Amygdala (tissue), 56 donors: Measurements from ENCODE around the gene DNAJC12.
"Not testable (repeated sequence)": the region's sequence is repeated elsewhere in the genome, so short reads cannot be mapped to it uniquely, and the experiment has no call there.

ENCODE experiments used
- DNase-seq, 56 donors: peaks; one replicate each; lab custom pipeline; 2025; lab: John Stamatoyannopoulos, UW

DNAJC12 gene

DNA sequence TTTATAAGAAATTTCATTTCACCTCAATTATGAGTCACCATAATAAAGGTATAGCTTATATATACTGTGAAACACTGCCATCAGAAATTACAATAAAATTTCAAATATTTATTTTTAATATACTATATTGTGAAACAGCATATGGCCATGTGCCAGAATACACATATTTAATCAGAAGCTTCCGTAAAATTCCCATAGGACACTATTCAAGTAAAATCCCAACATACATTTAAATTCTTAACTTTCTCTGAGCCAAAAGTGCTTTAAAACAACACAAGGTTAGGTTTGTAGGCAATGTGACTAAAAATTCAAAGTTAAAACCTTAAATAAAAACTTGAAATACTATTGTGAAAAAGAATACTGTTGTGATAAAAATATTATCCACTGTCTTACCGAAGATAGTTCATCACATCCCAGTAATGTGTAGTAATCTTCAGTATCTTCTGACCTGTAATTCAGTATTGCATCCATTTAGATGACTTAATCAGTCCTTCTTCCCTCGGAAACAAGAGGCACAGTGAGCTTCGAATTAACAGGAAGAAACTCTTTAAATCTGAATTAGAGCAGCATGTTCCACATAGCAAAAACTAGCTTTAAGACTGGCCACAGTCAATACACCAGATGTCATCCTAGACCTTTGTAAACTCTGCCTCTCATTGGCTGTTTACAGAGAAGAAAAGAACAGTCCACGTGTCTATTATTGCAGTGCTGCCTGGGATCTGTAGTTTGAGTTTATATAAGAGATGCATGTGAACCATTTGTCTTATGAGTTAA is at the start of gene DNAJC12:
Gene DNAJC12, minus strand, starts transcription at position 648 of the 774 bp plus-strand sequence. Its CDS starts 177 bp downstream, at position 471.
- peak in 14 of 56 donors; percentile 5 to 81 (median 36) for DNase-seq

DNA sequence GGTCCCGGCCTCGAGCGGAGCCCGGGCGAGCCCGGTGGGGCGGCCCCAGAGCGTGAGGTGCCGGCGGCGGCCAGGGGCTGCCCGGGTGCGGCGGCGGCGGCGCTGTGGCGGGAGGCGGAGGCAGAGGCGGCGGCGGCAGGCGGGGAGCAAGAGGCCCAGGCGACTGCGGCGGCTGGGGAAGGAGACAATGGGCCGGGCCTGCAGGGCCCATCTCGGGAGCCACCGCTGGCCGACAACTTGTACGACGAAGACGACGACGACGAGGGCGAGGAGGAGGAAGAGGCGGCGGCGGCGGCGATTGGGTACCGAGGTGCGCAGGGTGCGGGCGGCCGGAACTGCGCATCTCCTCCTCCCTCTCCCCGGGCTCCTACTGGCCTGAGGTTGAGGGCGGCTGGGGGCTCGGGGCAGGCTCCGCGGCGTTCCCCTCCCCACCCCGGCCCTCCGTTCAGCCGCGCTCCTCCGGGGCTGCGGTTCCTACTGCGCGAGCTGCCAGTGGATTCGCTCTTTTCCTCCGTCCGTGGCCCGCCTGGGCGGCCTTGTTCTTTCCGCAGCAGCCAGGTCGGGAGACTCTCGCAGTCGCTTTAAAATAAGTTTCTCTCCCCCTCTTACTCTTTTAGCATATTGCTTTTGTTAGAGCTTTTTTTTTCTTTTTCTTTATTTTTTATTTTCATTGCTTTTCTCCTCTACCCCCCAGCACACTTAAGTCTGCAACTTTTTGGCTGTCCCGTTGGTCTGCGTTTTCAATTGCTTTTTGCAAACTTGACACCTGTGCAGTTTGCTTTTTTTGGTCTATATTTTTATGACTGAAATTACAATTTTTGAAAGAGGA is 47.1 kb upstream of the DNAJC12 start:
- peak in 55 of 56 donors; percentile 8 to 93 (median 71) for DNase-seq

DNA sequence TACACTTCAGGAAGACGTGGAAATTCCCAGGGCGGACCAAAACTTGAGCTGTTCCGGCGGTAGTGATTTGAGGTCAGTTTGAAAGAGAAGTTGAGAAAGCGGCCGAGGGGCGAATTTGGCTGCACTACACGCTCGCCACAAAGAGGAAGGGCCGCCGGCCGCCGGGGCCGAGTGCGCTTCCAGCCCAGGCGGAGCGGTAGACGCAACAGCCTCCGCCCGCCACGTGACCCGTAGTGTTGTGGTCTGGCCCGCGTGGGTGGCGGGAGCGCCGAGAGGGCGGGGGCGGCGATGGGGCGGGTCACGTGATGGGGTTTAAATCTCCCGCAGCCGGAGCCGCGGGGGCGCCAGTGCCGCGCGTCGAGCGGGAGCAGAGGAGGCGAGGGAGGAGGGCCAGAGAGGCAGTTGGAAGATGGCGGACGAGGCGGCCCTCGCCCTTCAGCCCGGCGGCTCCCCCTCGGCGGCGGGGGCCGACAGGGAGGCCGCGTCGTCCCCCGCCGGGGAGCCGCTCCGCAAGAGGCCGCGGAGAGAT is 46.4 kb upstream of the DNAJC12 start, which contains the start of gene SIRT1:
Gene SIRT1, plus strand, starts transcription at position 344 of the 529 bp plus-strand sequence. Its CDS starts 66 bp downstream, at position 410.
- peak; percentile 69 to 98 (median 92) for DNase-seq

DNA sequence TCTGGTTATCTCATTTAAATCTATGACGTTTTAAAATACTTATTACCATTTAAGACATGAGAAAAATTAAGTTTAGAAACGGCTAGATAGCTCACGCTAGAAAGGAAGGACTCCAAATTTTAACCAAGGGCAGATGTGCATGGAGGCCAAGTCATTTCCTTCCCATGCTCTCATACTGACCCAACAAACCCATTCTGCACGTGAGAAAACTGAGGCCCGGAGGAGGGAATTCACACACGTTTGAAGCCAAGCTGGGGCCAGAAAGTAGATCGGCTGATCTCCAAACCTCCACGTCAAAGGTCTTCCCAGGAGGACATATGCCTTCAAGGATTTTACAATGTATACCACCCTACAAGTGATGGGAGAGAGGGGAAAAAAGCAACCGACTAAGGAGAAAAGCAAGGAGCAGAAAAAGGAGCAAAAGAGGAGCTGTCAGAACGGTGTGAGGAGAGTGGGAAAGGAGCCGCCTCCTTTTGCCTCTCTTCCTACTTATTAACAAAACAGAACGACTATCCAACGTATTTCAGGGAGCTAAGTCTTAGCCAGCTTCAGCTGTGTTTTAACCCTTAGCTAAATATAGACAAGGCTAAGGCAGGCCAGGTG is 45.8 kb upstream of the DNAJC12 start:
- peak in 2 of 56 donors; percentile 20 to 24 for DNase-seq

DNA sequence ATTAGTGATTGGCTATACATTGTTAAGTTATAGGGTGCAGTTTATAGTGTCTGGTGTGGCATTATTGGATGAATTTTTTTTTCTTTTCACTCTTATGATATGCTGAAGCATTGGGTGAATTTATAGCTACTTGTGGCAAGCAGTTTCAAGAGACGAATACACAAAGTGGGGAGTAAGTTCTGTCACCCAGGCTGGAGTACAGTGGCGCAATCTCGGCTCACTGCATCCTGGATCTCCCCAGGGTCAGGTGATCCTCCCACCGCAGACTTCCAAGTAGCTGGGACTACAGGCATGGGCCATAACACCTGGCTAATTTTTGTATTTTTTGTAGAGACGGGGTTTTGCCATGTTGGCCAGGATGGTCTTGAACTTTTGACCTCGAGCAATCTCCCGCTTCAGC is 40.1 kb upstream of the DNAJC12 start:
- DNase-seq = no peak

DNA sequence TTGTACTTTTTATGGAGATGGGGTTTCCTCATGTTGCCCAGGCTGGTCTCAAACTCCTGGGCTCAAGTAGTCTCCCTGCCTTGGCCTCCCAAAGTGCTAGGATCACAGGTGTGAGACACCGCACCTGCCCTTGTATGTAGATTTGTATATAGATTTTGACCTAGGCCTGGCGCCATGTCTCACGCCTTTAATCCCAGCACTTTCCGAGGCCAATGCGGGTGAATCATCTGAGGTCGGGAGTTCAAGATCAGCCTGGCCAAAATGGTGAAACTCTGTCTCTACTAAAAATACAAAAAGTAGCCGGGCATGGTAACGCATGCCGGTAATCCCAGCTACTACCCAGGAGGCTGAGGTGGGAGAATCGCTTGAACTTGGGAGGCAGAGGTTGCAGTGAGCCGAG is 39.4 kb upstream of the DNAJC12 start:
- not testable (repeated sequence) for DNase-seq

DNA sequence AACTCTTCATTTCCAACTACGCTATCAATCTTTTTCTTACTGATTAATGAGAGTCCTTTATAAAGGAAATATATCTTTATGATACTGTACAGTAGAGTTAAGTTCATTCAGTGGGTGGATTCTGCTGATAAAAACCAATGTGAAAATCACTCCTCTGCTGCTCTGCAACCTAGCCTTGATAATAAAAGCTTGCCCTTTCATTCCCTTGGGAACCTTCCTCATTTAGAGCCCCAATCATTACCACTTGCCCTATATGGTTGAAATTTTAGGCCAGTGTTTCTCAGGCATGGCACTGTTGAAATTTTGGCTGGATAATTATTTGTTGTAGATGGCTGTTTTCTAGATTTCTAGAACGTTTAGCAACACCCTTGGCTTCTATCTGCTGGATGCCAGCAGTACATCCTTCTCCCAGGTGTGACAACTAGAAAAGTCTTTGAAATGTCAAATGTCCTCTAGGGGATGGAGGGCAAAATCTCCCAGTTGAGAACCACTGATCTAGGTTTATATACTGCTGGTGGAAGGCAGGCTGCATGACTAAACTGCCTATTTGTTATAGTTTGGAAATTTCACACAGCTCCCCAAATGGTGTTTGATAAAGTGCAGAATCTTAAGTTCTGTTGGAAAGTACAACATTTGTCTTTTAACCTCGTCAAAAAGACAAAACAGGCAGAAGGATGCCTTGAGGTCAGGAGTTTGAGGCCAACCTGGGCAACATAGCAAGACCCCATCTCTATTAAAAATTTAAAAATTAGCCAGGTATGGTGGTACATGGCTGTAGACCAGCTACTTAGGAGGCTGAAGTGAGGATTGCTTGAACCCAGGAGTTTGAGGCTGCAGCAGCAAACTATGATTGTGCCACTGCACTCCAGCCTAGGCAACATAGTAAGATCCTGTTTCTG is 37.6 kb upstream of the DNAJC12 start:
- DNase-seq = no peak

DNA sequence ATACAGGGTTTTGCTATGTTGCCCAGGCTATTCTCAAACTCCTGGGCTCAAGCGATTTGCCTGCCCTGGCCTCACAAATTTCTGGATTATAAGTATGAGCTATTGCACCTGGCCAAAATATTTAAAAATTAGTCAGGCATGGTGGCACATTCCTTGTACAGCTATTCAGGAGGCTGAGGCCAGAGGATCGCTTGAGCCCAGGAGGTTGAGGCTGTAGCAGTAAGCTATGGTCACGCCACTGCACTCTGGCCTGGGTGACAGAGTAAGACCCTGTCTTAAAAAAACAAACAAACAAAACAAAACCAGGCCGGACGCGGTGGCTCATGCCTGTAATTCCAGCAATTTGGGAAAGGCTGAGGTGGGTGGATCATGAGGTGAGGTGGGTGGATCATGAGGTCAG is 32.0 kb upstream of the DNAJC12 start:
- no peak for DNase-seq

DNA sequence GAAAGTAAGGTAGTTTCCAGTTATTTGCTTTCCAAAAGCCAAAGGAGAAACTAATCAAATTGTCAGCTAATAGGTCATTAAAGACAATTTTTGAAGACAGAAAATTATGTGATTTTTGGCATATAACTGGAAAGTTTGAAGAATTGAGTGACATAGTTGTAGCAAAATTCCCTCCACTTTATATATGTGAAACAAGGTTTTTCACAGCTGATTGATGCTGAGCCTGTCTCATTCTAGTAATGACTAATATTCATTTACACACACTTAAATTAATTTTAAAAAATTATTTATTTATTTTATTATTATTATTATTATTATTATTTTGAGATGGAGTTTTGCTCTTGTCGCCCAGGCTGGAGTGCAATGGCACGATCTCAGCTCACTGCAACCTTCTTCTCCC is 30.1 kb upstream of the DNAJC12 start:
- no peak for DNase-seq

DNA sequence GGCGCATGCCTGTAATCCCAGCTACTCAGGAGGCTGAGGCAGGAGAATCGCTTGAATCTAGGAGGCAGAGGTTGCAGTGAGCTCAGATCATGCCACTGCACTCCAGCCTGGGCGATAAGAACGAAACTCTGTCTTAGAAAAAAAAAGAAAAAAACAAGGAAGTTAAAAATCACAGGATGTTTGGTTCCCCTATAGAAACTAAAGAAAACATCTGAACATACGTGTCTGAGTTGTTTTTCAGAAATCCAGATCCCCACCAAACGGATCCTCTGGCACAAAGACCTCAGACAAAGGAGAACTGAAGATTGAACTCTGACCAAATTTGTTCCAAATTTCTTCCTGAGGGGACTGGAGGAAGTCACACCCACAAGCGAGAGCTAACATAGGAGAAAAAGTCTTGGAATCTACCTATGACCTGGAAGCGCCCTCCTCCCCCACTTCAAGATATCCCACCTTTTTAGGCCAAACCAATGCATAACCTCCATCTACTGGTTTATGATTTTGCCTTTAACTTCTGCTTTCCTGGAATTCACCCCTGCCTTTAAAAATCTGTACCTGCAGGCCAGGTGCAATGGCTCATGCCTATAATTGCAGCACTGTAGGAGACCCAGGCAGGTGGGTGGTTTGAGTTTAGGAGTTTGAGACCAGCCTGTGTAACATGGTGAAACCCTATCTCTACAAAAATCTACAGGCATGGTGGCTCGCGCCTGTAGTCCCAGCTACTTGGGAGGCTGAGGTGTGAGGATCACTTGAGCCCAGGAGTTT is 26.8 kb upstream of the DNAJC12 start:
- DNase-seq = no peak

DNA sequence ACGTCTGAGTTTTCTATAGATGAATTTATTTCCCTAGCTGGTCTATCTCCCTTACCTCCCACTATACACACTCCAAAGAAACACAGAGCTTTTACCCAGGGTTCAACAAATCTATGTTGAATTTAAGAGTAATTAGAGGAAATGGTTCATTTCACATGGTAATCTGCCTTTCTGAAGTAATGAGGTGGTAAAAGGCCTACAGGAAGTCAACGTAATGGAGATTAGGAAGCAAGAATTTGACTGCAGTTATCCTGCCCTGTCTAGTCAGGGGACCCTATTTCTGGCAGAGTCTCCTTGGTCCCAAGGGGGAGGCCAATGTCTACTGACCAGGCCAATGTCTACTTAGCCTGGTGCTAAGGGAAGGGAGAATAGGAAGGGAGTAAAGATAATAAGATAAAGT is 25.1 kb upstream of the DNAJC12 start:
- no peak for DNase-seq

DNA sequence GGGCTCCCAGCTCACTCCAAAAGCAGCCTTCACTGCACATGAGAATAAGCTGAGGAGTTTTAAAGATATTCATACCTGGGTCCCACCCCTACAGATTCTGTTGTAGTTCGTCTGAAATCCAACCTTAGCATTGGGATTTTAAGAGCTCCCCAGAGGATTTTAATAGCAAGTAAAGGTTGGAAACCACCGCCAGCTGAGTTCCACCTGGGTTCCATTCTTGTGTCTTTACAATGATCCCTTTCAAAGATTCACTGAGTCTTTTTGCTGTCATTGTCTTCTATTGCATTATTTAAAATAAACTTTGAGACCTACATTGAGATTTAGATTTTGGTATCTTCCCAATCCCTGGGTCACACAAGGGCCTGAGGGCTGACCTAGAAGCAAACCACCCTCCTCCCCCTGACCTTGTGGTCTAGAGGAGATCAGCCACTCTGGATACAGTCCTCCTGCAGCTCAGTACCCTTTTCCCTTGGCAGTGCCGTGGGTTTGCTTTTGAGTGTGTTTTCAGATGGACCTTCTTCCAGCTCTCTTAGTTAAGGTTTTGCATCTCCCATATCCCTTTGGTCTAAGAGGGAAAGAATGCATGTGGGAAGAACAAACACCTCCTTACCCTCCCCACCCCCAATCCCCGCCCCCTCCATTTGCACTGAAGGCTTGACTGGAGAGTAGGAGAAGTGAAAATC is 23.9 kb upstream of the DNAJC12 start:
- no peak for DNase-seq

DNA sequence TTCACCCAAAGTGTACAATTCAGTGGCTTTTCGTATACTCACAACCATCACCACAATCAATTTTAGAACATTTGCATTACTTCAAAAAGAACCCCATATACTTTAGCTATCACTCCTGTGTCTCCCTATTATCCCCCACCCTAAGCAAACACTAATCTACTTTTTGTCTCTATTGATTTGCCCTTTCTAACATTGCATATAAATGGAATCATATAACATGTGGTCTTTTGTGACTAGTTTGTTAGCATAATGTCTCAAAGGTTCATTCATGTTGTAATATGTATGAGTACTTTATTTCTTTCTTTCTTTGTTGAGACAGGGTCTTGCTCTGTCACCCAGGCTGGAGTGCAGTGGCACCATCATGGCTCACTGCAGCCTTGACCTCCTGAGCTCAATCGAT is 21.0 kb upstream of the DNAJC12 start:
- no peak for DNase-seq

DNA sequence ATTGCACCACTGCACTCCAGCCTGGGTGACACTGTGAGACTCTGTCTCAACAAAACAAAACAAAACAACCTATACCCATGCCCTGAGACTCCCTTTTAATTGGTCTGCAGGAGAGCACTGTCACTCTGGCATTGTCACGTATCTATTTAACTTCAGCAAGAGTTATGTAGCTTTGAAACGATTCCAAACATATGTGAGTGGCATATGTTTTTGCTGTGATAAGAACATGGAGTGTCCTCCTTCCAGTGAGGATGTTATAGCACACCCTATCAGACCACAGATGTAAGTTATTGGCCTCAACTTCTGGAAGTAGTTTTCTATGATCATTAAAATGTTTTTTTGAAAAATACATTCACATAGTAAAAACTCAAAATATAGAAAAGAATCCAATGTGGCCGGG is 15.5 kb upstream of the DNAJC12 start:
- DNase-seq = no peak

DNA sequence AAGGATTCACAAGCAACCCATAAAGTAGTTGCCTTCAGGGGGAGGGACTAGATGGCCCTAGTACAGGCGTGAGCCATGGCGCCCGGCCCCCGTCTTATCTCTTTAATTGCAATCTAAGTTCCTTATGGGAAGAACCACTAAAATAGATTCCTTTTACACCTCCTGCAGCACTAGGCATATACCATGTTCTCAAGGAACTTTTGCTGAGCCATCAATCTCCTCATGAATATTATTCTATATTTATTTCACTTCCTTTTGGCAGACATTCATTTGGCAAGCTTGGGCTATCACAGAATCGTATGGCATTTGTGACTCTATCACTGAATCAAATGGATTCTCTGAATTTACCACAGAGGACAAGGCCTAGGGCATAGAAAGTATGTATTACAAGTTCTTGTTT is 14.8 kb upstream of the DNAJC12 start:
- no peak for DNase-seq

DNA sequence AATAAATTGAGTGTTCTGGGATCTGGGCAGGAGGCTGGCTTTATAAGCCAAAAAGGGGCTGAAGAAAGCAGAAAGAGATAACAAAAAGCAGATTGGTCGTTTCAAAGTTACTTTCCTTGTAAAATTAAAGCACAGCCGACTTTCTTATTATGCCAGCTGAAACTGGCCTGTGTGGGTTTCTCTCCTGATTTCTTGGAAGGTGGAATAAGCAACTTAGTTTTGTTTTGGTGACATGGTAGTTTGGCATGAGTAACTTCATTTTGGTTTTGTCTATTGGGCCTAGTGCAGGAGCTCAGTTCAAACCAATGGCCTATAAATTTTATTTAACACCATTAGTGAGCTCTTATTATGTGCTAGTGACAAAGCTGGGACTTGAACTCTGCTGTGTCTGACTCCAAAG is 13.2 kb upstream of the DNAJC12 start:
- no peak for DNase-seq

DNA sequence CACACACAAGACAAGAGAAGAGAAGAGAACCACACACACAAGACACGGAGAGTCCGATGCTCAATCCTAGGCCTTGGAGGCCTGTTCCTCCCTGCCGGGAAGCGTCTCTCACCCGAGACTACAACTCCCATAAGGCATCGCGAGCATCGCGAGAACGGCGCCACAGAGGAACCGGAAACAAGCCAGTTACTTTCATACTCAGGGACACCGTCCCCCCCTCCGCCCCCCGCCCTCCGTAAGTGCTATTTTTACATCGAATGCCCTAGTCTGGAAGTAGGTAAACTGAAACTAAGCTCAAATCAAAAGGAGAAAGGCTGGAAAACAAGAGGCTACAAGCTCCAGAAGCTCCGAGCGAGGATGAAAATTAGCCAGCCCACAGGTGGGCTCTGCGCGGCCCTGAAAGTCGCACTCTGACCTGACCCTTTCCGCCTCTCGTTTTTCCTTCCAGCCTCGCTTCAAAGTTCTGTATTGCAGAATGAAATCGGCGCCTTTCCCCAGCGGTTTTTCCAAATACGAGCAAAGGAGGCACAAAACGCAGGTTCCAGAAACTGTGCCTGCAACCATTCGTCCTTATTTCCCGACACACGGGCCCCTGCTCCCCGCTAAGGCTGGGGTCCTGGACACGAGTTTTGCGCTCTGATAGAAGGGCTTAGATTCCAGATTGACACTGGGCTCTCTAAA is 11.5 kb upstream of the DNAJC12 start:
- peak; percentile 41 to 97 (median 89) for DNase-seq

DNA sequence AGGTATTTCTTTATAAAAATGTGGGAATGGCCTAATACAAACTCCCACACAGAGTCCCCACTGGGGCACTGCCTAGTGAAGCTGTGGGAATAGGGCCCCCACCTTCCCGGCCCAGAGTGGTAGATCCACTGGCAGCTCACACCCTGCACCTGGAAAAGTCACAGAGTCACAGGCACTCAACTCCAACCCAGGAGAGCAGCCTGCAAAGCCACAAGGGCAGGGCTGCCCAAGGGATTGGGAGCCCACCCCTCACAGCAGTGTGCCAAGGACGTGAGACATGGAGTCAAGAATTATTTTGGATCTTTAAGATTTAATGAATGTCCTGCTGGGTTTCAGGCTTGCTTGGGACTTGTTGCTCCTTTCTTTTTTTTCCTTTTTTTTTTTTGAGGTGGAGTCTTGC is 5.3 kb upstream of the DNAJC12 start:
- no peak for DNase-seq
